ENCODE results near the gene FMO2.

- no peak for TF ChIP-seq EZH2phosphoT487 (IDR thresholded peaks at IDR 0.05; ENCODE audit: insufficient read depth, low read depth)
- no peak for TF ChIP-seq EZH2 (IDR thresholded peaks at IDR 0.05; ENCODE audit: insufficient read depth, poor library complexity, severe bottlenecking)
Observed at GRCh38 chr1:171159148-171159547, 26.0 kb upstream of the FMO2 start.

Measured in GM23248 (cell line).